ENCODE data around the gene NAB2.

The NAB2 gene

GRCh38 chr12:57096099-57096572 lies 7.2 kb downstream of the NAB2 start:
- no peak overlapping the region for H3K27ac ChIP-seq (ENCODE audit: low read depth, low read length, poor library complexity, severe bottlenecking)
- H3K27me3 ChIP-seq (ENCODE audit: insufficient read depth, low read length) = no peaks in the 10 kb centered on the region
- no peak for TF ChIP-seq EZH2 (IDR thresholded peaks at IDR 0.05; ENCODE audit: borderline replicate concordance, low read length)
- TF ChIP-seq, protein P1, sequence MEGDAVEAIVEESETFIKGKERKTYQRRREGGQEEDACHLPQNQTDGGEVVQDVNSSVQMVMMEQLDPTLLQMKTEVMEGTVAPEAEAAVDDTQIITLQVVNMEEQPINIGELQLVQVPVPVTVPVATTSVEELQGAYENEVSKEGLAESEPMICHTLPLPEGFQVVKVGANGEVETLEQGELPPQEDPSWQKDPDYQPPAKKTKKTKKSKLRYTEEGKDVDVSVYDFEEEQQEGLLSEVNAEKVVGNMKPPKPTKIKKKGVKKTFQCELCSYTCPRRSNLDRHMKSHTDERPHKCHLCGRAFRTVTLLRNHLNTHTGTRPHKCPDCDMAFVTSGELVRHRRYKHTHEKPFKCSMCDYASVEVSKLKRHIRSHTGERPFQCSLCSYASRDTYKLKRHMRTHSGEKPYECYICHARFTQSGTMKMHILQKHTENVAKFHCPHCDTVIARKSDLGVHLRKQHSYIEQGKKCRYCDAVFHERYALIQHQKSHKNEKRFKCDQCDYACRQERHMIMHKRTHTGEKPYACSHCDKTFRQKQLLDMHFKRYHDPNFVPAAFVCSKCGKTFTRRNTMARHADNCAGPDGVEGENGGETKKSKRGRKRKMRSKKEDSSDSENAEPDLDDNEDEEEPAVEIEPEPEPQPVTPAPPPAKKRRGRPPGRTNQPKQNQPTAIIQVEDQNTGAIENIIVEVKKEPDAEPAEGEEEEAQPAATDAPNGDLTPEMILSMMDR (IDR thresholded peaks at IDR 0.05; ENCODE audit: low read length) = no peak
- no peak overlapping the region for H2AFZ ChIP-seq (ENCODE audit: low read length)
- H3K9me2 ChIP-seq (ENCODE audit: low read depth, low read length) = no peaks in the 10 kb centered on the region
- H3K36me3 ChIP-seq (ENCODE audit: insufficient read depth, low read length) = peaks cover 57% of the 10 kb centered on the region; the same call in 1 of the 2 replicates
- peaks cover 14% of the 10 kb centered on the region for H3K4me1 ChIP-seq (ENCODE audit: insufficient read depth, low read length, severe bottlenecking)
- no peaks in the 10 kb centered on the region for H3K9me3 ChIP-seq (ENCODE audit: low read length)
- no peaks in the 10 kb centered on the region for H4K20me1 ChIP-seq (ENCODE audit: insufficient read depth, low read length)
- no peaks in the 10 kb centered on the region for H3F3A ChIP-seq (ENCODE audit: insufficient read depth, low read length)
- no peak overlapping the region for H3K4me2 ChIP-seq (ENCODE audit: low read length)
- no peaks in the 10 kb centered on the region for H3K79me2 ChIP-seq (ENCODE audit: insufficient read depth, low read length)
- H3K4me3 ChIP-seq (ENCODE audit: low read depth, low read length, poor library complexity, severe bottlenecking) = no peak overlapping the region
- H3K9ac ChIP-seq (ENCODE audit: low read length) = no peak overlapping the region

GRCh38 chr12:57096748-57097553 lies 8.0 kb downstream of the NAB2 start:
- H3K9me2 ChIP-seq (ENCODE audit: low read depth, low read length) = no peaks in the 10 kb centered on the region
- H3K79me2 ChIP-seq (ENCODE audit: insufficient read depth, low read length) = no peaks in the 10 kb centered on the region
- peaks cover 14% of the 10 kb centered on the region for H3K4me1 ChIP-seq (ENCODE audit: insufficient read depth, low read length, severe bottlenecking)
- H3K9ac ChIP-seq (ENCODE audit: low read length) = no peak overlapping the region
- peaks cover 60% of the 10 kb centered on the region; the same call in 1 of the 2 replicates for H3K36me3 ChIP-seq (ENCODE audit: insufficient read depth, low read length)
- no peaks in the 10 kb centered on the region for H4K20me1 ChIP-seq (ENCODE audit: insufficient read depth, low read length)
- no peaks in the 10 kb centered on the region for H3K9me3 ChIP-seq (ENCODE audit: low read length)
- H3F3A ChIP-seq (ENCODE audit: insufficient read depth, low read length) = no peaks in the 10 kb centered on the region
- no peak overlapping the region for H2AFZ ChIP-seq (ENCODE audit: low read length)
- H3K27me3 ChIP-seq (ENCODE audit: insufficient read depth, low read length) = no peaks in the 10 kb centered on the region
- TF ChIP-seq, protein P1 (IDR thresholded peaks at IDR 0.05; ENCODE audit: low read length) = no peak
- no peak for TF ChIP-seq EZH2 (IDR thresholded peaks at IDR 0.05; ENCODE audit: borderline replicate concordance, low read length)
- H3K4me2 ChIP-seq (ENCODE audit: low read length) = no peak overlapping the region
- H3K4me3 ChIP-seq (ENCODE audit: low read depth, low read length, poor library complexity, severe bottlenecking) = no peak overlapping the region
- no peak overlapping the region for H3K27ac ChIP-seq (ENCODE audit: low read depth, low read length, poor library complexity, severe bottlenecking)

DNA sequence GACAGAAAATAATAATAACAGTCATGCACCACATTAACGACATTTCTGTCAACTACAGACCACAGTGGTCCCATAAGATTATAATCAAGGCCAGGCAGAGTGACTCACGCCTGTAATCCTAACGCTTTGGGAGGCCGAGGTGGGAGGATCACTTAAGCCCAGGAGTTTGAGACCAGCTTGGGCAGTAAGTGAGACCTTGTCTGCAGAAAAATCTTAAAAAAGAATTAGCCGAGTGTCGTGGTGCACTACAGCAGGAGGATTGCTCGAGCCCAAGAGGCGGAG lies 8.6 kb downstream of the NAB2 start:
- Histone ChIP-seq H3K36me3 (ENCODE audit: insufficient read depth, low read length) (peaks cover 66% of the 10 kb centered on the region; the same call in 1 of the 2 replicates), H4K20me1 (ENCODE audit: insufficient read depth, low read length) (no peaks in the 10 kb centered on the region), H2AFZ (ENCODE audit: low read length) (no peak overlapping the region), H3K27me3 (ENCODE audit: insufficient read depth, low read length) (no peaks in the 10 kb centered on the region), H3K27ac (ENCODE audit: low read depth, low read length, poor library complexity, severe bottlenecking) (no peak overlapping the region), H3K9me2 (ENCODE audit: low read depth, low read length) (no peaks in the 10 kb centered on the region), H3K79me2 (ENCODE audit: insufficient read depth, low read length) (no peaks in the 10 kb centered on the region), H3K9me3 (ENCODE audit: low read length) (no peaks in the 10 kb centered on the region), H3F3A (ENCODE audit: insufficient read depth, low read length) (no peaks in the 10 kb centered on the region), H3K4me2 (ENCODE audit: low read length) (no peak overlapping the region), H3K4me1 (ENCODE audit: insufficient read depth, low read length, severe bottlenecking) (peaks cover 14% of the 10 kb centered on the region), H3K4me3 (ENCODE audit: low read depth, low read length, poor library complexity, severe bottlenecking) (no peak overlapping the region), H3K9ac (ENCODE audit: low read length) (no peak overlapping the region)
- TF ChIP-seq, protein P1 (IDR thresholded peaks at IDR 0.05; ENCODE audit: low read length) = no peak
- no peak for TF ChIP-seq EZH2 (IDR thresholded peaks at IDR 0.05; ENCODE audit: borderline replicate concordance, low read length)
